ENCODE results near the gene ALG9.

The ALG9 gene

GRCh38 chr11:111762981-111763643 lies 108.3 kb downstream of the ALG9 start:
- DNase-seq, result no peak

DNA sequence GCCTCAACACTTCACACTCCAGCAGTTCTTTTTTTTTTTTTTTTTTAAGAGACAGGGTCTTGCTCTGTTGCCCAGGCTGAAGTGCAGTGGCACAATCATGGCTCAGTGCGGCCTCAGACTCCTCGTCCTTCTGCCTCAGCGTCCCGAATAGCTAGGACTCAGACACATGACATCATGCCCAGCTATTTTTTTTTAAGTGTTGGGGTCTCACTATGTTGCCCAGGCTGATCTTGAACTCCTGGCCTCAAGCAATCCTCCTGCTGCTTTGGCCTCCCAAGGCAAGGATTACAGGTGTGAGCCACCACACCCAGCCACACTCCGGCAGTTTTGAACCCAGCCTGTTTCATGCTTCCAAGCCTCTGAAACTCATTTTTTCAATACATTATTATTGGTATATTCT lies 108.9 kb downstream of the ALG9 start:
- DNase-seq, result no peak

GRCh38 chr11:111761036-111761435 lies 110.3 kb downstream of the ALG9 start:
- DNase-seq, result no peak

DNA sequence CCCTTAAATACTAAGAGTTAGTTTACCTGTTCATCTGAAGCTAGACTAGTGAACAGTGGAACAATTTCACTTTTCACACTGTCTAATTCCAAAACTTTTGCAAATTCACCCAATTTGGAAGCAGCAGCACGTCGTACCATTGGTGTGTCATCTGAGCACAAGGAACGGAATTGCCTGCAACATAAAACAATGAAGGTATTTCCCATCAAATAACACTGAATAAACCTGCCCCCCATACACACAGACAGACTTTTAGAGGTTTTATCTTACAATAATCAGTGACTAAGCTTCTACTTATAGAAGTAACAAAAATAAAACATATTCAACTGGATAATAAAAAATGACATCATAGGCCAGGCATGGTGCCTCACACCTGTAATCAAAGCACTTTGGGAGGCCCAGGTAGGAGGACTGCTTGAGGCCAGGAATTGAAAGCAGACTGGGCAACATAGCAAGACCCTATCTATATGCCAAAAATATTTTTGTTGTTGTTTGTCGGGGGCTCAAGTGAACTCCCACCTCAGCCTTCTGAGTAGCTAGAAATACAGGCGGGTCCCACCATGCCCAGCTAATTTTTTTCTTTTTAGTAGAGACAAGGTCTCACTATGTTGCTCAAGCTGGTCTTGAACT lies 111.5 kb downstream of the ALG9 start:
- no peak for DNase-seq

DNA sequence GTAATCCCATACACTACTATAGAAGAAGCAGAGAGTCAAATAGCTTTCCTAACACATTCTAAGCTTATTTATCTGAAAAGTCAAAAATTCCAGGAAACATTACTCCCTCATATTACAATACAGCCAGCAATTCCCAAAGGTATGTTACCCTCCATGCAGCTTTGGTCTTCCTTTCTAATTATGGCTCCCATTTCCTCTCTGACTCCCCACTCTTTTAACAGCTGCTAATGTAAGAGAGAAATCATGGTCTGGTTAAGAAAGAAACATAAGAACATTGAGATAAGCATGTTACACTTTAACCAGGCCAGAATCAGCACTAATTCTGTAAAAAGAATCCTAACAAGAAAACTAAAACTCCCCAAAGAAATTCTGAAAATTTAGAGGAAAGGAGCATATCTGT lies 112.0 kb downstream of the ALG9 start:
- DNase-seq, result no peak

- no peak for DNase-seq
Measured at GRCh38 chr11:111756097-111756496, 115.3 kb downstream of the ALG9 start.

DNA sequence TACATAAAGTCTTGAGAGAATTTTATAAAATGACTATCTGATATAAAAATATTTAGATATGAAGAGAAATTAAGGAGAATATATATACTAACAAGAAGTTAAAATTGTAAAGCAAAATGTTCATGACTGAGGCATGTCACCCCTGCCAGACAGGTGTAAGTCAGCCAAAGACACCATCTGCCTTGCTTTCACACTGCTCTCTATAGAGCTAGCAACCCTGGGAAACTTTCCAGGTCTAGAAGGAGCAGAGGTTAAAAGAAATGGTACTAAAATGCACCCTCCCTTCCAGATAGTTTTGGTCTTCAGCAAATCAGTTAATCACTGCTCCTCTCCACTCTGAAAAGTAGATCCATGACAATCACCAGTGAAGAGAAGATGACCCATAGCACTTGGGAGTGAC lies 121.7 kb downstream of the ALG9 start:
- DNase-seq, result no peak

- no peak for DNase-seq
Measured at GRCh38 chr11:111748035-111748804, 123.2 kb downstream of the ALG9 start.

GRCh38 chr11:111745719-111746504 lies 125.5 kb downstream of the ALG9 start:
- no peak for DNase-seq

DNA sequence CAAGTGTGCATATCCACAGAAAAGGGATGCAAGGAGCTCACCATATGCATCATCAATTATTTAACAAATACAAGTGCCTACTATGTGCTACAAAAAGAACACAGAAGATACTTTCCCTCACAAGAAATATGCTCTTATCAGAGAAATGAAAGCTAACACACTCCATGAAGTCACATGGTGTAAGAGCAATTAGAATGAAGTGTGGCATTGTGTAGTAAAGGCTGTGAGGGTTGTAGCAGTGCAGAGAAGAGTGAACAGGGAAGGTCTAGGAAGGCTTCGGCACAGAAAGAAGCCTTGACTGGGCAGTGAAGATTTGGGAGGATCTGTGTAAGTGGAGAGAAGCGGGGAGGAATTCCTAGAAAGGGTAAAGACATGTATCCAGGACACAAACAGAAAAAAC lies 127.7 kb downstream of the ALG9 start:
- DNase-seq, result no peak

DNA sequence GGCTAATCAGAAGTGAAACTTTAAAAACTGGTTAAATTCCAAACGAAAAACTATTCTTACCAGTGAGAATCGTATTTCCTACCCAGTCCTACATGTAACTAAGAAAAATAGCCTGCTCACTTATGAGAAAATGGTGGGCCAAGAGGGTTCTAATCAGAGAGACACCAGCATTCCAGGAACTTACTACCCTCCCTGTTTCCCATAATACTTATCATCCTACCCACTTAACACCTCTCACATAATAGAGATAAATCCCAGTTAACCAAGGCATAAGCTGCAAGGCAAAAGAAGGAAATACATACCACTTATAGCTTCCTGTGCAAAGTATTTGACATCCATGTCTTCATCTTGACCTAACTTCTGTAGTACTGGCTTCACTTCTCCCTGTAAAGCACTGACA lies 129.6 kb downstream of the ALG9 start:
- DNase-seq, result no peak

DNA sequence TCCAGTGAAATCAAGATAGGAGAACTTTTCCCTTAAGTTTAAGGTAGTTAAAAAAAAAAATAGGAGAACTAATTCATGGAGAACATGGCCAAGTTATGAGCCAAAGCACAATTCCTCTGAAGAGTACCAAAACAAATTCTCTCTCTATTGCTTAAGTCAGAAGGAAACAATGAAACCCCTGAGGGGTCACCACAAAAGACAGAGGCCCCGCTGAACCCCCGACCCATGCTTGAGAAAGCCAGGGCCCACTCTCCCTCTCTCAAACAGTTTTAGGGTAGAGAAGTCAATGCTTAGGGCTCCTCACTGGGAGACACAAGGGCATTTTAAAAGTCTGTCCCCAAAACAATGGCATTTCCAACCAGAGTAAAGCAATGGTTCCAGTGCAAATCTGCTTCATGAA lies 132.1 kb downstream of the ALG9 start:
- DNase-seq, result no peak

DNA sequence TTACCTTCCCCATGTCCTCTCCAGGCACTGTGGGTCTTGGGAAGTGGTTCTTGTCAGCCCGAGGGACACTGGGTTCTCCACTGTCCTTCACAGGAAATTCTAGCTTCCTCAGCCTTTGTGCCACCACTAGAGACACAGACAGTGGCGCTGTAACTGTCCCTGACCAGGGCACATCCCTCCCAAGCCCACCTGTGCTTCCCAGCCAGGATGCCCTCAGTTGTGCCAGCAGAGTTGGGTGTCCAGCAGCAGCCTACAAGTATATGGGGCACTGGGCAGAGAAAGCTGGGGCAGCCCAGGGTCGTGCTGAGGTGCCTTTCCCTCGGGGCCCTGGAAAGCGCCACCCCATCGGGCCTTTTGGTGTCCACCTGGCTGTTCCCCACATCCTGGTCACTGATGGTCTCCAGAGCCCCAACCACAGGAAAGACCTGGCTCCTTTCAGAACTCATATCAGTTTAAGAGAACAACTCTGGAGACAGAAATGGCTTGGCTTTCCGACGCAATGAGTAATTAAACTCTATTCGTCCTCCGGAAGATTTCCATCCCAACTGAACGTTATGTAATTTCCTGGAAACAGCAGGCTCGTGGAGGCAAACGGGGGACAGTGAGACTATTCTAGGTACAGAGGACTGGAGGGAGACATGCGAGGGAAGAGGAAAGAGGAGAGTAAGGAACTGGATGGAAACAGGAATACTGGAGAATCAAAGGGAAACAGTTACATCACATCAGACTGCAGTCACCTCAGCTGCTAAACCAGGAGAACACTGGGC lies 133.8 kb downstream of the ALG9 start:
- DNase-seq, result no peak

DNA sequence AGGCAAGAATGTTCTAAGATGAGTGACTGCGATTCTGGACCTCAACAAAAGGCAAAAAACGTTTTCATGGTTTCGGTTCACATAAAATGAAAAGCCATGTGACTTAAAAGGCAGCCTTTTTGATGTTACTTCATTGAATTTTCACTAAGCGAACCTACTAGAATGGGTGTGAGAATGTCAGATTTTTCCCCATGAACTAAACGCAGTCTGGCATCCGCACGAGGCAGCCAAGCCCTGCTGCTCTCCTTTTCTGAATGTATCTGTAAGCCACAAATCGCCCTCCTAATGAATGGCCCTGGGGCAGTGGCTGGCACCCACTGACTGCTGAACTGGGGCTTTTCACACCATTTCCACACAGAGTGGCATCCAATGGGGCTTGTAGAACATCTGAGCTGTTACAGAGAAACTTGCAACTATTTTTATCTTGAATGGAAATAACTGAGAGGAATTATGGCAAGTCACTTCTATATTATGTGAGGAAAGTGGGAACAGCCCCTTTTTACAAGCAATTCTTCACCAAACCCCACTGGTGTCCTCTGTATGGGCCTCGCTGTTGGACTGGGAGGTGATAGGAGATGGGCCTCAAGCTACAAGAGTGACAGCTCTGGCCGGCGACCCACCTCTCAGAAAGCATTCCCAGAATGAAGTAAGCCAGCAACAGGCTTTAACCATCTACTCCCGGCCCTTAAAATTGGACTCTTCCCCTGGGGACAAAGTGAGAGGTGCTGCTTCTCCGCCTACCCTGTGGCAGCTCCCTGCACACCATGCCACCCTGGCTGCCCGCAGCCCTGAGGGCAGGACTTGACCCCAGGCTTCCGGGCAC lies 134.5 kb downstream of the ALG9 start:
- no peak for DNase-seq
